ENCODE results near the gene IGFBP5. TPM values are rescaled to one million over a fixed set of nuclear protein-coding genes. Genes with fewer than 3 reads are reported as not detected.

IGFBP5 gene
- total RNA-seq, 1 experiment from 2014 or later = 20.5 TPM

- Histone ChIP-seq H3K27me3 (no peaks in the 10 kb centered on the region), H3K36me3 (0 out of 2 replicates have a peak, but pooled peaks cover 4% of the 10 kb centered on the region), H3K4me1 (peaks cover 3% of the 10 kb centered on the region), H3K9me3 (replicated peaks) (no peaks in the 10 kb centered on the region), H3K27ac (no peak overlapping the region), H3K4me3 (no peak overlapping the region)
- DNase-seq = no peak
These were observed 57.9 kb downstream of the IGFBP5 start for GRCh38 chr2:216637472-216637871.

DNA sequence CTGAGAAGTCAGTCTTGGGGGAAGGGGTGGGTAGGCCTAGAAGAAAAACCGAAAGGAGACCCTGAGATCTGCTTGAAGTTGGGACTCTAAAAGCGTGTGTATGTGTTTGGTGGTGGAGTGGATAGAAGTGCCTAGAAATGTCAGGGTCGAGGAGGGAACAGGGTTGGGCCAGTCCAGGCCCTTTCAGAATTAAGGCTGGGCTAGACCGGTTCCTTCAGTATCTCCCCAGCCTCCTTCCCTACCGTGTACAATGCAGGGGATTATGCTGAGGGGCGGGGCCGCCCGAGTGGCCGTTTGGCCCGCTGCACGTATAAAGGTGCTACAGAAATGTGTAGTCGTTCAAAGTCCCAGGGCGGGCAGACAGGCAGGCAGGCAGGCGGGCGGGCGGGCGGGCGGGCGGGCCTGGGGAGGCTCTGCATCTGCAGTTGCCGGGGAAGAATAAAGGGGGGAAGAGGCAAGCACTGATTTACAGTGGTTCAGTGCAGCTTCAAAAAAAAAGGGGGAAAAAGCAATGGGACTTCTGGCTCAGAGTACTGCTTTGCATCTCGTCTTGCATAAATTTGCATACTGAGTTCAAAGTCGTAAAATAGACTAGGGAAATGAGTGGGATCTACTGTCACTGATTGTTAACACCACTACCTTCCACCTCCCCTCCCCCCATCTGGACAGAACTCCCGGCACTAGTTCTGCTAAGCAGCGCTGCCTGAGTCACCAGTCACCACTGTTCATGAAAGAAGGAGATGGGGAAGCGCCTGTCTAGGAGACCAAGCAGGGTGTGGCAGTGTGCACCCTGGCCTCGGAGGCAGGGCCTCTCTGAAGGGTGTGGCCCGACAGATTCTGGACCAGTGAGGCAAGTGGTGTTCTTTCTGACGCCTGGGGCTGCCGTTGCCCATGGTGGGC is 58.5 kb downstream of the IGFBP5 start:
- H3K27ac ChIP-seq = peak overlapping the region; percentile 43; the same call in 1 of the 2 replicates

GRCh38 chr2:216635701-216636550 is 59.4 kb downstream of the IGFBP5 start:
- Histone ChIP-seq H3K4me3 (peak overlapping the region; percentile 79), H3K4me1 (peaks cover 8% of the 10 kb centered on the region), H3K9me3 (replicated peaks) (no peaks in the 10 kb centered on the region), H3K27me3 (no peaks in the 10 kb centered on the region), H3K36me3 (no peaks in the 10 kb centered on the region), H3K27ac (peak overlapping the region; percentile 43; the same call in 1 of the 2 replicates)
- peak; percentile 74 to 75 for DNase-seq

More for the DNA sequence above, 58.5 kb downstream of the IGFBP5 start:
- Histone ChIP-seq H3K27me3 (no peaks in the 10 kb centered on the region), H3K4me3 (peak overlapping the region; percentile 79), H3K9me3 (replicated peaks) (no peaks in the 10 kb centered on the region), H3K4me1 (peaks cover 8% of the 10 kb centered on the region), H3K36me3 (0 out of 2 replicates have a peak, but pooled peaks cover 4% of the 10 kb centered on the region)
- peak; percentile 33 to 42 for DNase-seq

GRCh38 chr2:216635171-216635570 is 60.2 kb downstream of the IGFBP5 start:
- H3K9me3 ChIP-seq (replicated peaks) = no peaks in the 10 kb centered on the region
- H3K27me3 ChIP-seq = no peaks in the 10 kb centered on the region
- peak overlapping the region; percentile 79 for H3K4me3 ChIP-seq
- H3K36me3 ChIP-seq = no peaks in the 10 kb centered on the region
- H3K4me1 ChIP-seq = peaks cover 8% of the 10 kb centered on the region
- H3K27ac ChIP-seq = peak overlapping the region; percentile 43
- DNase-seq = peak in 1 of 2 experiments; percentile 37

DNA sequence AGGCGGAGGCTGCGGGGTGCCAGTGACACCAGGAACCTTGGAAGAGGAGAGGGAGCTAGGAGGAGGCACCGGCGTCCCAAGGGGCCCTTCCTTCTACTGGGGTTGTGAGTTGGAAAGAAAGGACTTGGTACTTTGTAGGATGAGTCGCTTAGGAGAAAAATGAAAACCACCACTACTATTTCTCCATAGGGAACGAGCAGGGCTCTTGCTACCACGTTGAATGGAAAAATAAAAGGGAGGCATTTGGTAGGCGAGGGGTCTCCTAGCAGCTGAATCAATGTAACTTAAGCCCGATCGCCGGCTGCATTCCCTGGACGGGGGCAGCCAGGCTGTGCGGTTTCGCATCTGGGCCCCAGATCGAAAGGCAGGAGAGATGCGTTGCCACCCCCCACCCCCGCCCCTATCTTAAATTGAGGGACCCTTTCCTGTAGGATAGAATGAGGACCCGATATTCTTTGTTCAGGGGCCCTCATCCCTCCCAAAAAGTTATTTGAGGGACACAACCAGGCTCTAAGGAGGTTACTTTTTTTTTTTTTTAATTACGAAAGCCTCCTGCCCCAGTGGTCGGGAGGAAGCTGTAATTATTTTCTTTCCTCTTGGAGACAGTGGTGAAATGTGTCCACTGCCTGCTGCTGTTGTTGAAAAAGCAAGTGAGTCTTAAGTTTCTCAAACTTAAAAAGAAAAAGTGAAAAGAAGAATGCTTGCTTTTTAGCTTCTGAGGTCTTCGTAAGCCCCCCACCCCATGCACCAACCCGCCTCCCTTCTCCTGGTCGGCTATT is 60.8 kb downstream of the IGFBP5 start:
- DNase-seq = peak; percentile 43 to 57
- peak overlapping the region; percentile 79 for H3K4me3 ChIP-seq

GRCh38 chr2:216633616-216634369 is 61.6 kb downstream of the IGFBP5 start:
- H3K4me1 ChIP-seq = peaks cover 8% of the 10 kb centered on the region
- no peaks in the 10 kb centered on the region for H3K9me3 ChIP-seq (replicated peaks)
- H3K27ac ChIP-seq = no peak overlapping the region; the same call in 1 of the 2 replicates
- H3K27me3 ChIP-seq = no peaks in the 10 kb centered on the region
- H3K4me3 ChIP-seq = peak overlapping the region; percentile 79
- peak; percentile 36 to 49 for DNase-seq
- no peaks in the 10 kb centered on the region for H3K36me3 ChIP-seq

More for the DNA sequence above, 60.8 kb downstream of the IGFBP5 start:
- Histone ChIP-seq H3K4me1 (peaks cover 8% of the 10 kb centered on the region), H3K9me3 (replicated peaks) (no peaks in the 10 kb centered on the region), H3K36me3 (no peaks in the 10 kb centered on the region), H3K27me3 (no peaks in the 10 kb centered on the region), H3K27ac (peak overlapping the region; percentile 43)

DNA sequence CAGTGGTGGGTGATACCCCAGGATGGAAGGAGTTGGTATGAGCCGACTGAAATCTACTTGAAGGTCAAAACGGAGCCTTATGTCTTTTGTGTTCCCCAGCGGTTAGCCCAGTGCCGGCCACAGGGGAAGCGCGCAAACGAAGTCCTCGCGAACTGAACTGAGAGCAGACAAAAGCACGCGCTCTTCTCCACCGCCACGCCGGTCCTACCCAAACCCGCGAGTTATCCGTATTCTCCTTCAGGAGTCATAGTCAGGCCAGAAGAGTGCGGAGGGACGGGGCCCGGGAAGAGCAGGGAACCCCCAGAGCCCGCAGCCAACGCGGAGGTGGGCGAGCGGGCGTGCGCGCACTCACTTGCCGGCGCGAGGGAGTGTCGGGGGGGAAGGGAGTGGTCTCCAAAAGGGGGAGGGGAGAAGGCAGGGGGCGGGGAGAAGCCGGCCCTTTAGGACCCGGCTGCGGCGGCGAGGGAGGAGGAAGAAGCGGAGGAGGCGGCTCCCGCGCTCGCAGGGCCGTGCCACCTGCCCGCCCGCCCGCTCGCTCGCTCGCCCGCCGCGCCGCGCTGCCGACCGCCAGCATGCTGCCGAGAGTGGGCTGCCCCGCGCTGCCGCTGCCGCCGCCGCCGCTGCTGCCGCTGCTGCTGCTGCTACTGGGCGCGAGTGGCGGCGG is 62.3 kb downstream of the IGFBP5 start, which contains the start of gene IGFBP2:
IGFBP2 (plus strand) TSS at position 469 of the 664 bp plus-strand sequence; CDS start at position 573, 104 bp downstream.
- H3K27ac ChIP-seq = peak within 1 kb of the TSS; percentile 43; the same call in 1 of the 2 replicates
- peak; percentile 79 to 88 for DNase-seq
- H3K9me3 ChIP-seq (replicated peaks) = no peaks in the 10 kb centered on the region
- no peaks in the 10 kb centered on the region for H3K36me3 ChIP-seq
- peaks cover 8% of the 10 kb centered on the region for H3K4me1 ChIP-seq
- no peaks in the 10 kb centered on the region for H3K27me3 ChIP-seq
- peak within 1 kb of the TSS; percentile 79 for H3K4me3 ChIP-seq

DNA sequence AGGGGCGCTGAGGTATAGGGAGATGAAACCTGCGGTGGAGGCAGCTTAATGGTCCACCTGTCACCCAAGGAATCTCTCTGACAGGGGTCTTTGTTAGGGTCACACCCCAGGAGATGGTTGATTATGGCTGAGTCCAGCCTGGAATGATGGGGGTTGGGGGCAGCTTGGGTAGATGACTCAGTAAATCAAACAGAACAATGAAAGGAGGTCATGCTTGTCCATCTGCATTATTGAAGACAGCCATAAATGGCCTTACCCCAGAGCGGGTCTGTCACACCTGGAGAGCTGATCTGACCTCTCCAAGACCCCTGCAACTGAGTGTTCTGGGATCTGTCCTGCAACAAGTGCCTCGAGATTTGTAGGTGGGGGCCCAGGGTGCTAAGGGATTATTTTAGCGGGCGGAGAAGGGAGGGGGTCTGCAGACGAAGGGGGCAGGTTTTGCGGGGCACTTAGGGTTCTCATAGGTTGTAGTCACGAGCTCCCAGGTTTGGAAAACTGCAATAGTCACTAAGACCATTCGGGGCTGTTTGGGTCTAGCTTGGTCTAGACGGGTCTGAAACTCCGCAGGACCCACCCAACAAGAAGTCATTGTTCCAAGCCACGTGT is 62.9 kb downstream of the IGFBP5 start:
- H3K27me3 ChIP-seq = no peaks in the 10 kb centered on the region
- H3K36me3 ChIP-seq = no peaks in the 10 kb centered on the region
- no peak for DNase-seq
- peak overlapping the region; percentile 79 for H3K4me3 ChIP-seq
- H3K9me3 ChIP-seq (replicated peaks) = no peaks in the 10 kb centered on the region
- 0 out of 2 replicates have a peak overlapping the region, but pooled peaks have one; percentile 24 for H3K27ac ChIP-seq
- H3K4me1 ChIP-seq = peaks cover 8% of the 10 kb centered on the region

DNA sequence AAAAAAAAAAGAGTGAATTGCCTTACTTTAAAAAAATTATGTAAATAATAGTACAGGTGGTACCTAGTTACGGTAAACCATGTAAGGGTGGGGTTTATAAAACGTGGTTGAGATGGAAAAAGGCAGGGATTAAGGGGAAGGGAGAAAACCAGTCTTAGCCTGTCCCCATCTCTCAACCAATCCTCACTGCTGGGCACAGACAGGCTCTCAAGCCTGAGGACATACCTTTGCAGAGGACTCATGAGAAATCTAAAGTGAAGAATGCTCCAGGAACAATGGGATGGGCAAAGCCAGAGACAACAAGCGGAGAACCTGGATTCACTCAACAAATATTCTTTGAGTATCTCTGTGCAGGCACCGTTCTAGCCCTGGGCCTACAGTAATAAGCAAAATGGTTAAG is 65.6 kb downstream of the IGFBP5 start:
- Histone ChIP-seq H3K4me1 (peaks cover 6% of the 10 kb centered on the region; the same call in 1 of the 2 replicates), H3K4me3 (no peak overlapping the region), H3K27ac (no peak overlapping the region), H3K27me3 (no peaks in the 10 kb centered on the region), H3K36me3 (no peaks in the 10 kb centered on the region), H3K9me3 (replicated peaks) (no peaks in the 10 kb centered on the region)
- no peak for DNase-seq

GRCh38 chr2:216626875-216627245 is 68.5 kb downstream of the IGFBP5 start:
- no peak overlapping the region for H3K4me3 ChIP-seq
- no peaks in the 10 kb centered on the region for H3K27me3 ChIP-seq
- H3K4me1 ChIP-seq = no peaks in the 10 kb centered on the region; the same call in 1 of the 2 replicates
- H3K36me3 ChIP-seq = no peaks in the 10 kb centered on the region
- no peak for DNase-seq
- no peak overlapping the region for H3K27ac ChIP-seq
- H3K9me3 ChIP-seq (replicated peaks) = no peaks in the 10 kb centered on the region

DNA sequence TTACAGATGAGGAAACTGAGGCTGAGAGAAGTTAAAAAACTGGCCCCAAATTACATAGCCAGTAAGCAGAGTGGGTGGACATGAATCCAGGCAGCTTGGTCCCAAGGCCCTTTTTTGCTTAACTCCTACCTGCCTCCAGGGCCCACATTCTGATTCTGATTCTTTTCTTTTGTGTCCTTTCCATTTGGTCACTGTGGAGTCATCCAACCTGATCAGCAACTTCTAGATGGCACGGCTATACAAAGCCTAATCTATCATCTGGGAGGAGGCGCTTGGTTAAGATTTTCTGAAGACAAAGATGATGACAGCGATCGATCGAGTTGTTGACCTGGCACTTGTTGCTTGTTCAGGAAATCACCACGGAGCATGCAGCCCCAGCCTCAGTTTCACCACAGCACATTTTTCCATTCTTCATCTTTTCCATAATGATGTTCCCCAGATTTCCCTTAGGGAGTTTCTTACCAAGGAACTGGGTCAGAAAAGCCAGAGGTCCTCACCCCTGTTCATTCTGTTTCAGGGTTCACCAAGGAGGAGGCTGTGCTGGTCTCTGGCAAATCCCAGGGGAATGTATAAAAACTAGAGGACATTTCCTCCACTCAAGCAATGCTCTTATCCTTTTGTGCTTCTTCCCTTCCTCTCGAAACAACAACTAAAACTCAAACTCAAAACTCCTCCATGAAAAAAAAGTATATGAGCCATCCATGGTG is 69.0 kb downstream of the IGFBP5 start:
- Histone ChIP-seq H3K27me3 (no peaks in the 10 kb centered on the region), H3K27ac (no peak overlapping the region)

DNA sequence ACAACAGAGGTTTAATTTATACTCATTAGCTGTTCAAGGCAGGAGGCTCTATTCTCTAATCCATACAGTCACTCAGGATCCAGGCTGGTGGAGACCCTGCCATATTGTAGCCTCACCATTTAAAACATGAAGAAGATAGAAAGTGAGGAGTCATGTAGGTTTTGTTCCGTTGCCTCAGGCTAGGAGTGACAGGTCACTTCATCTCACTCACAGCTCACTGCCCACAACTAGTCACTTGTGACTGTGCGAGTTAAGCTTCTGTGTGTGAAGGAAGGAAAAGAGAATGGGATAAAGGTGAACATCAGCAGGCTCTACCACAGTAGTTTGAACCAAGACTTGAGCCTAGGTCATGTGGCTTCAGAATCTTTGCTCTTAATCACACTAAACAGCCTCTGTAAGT is 71.1 kb downstream of the IGFBP5 start:
- no peaks in the 10 kb centered on the region for H3K36me3 ChIP-seq
- no peaks in the 10 kb centered on the region for H3K9me3 ChIP-seq (replicated peaks)
- DNase-seq = no peak
- no peak overlapping the region for H3K27ac ChIP-seq
- peaks cover 24% of the 10 kb centered on the region for H3K4me1 ChIP-seq
- no peaks in the 10 kb centered on the region for H3K27me3 ChIP-seq
- no peak overlapping the region for H3K4me3 ChIP-seq

More for the DNA sequence above, 69.0 kb downstream of the IGFBP5 start:
- H3K4me1 ChIP-seq = peaks cover 4% of the 10 kb centered on the region
- DNase-seq = no peak
- no peaks in the 10 kb centered on the region for H3K36me3 ChIP-seq
- no peaks in the 10 kb centered on the region for H3K9me3 ChIP-seq (replicated peaks)
- H3K4me3 ChIP-seq = no peak overlapping the region

All from SJCRH30 (cell line).